HCT116 (cell line): ENCODE results near the gene PRRT4. TPM values are rescaled to one million over a fixed set of nuclear protein-coding genes. Genes with fewer than 3 reads are reported as not detected.

Experiments
- ATAC-seq: fragments of 200-7000 bp; cut with Tn5 transposase; 2 replicates; pipeline ENCODE4 v1.9.1; 2020; ENCODE audit warnings: mild to moderate bottlenecking, moderate library complexity
- BruUV-seq: library from RNA; stranded (reverse); fragments of 400-500 nt; replicated peaks from 2 replicates; lab custom pipeline; 2021; lab: Mats Ljungman, UMichigan
- CTCF ChIA-PET: fragments of 300-600 bp; sonication (Branson Sonifier 250); formaldehyde crosslinking; loops from one replicate; lab custom pipeline; 2021; ENCODE audit warnings: antibody characterized with exemption; lab: Charles Lee
- POLR2A ChIA-PET: fragments of 300-600, 350-600 bp; sonication (Branson Sonifier 250); formaldehyde crosslinking; loops from one replicate; lab custom pipeline; 2021; ENCODE audit warnings: antibody characterized with exemption; lab: Charles Lee
- RAD21 ChIA-PET, 2 experiments: fragments of 300-600 bp; sonication (Branson Sonifier 250); formaldehyde crosslinking; loops; one replicate each; lab custom pipeline; 2023; ENCODE audit warnings: low total read pairs in 2 of 2; ENCODE audit not compliant: uncharacterized antibody in 2 of 2, unreplicated experiment in 2 of 2, low non-redundant PET in 1 of 2; lab: Charles Lee
- DNase-seq: peaks from one replicate; pipeline ENCODE4 v3.0.0-alpha.2; 2010; ENCODE audit warnings: low read depth, low spot score
- H2AFZ ChIP-seq: fragments of 200-600 bp; shearing (Covaris generic), sonication (generic); 2 replicates; pipeline ENCODE4 v1.6.1; 2017; ENCODE audit warnings: low read depth, mixed run types, mixed read lengths, antibody characterized with exemption, low read length; ENCODE audit not compliant: poor library complexity, severe bottlenecking
- H3K27ac ChIP-seq: 2 replicates; pipeline ENCODE4 v1.5.1; 2012; ENCODE audit warnings: low read depth, low read length
- H3K27me3 ChIP-seq: fragments of 200-600 bp; sonication (generic); 2 replicates; pipeline ENCODE4 v1.6.1; 2016; ENCODE audit warnings: mixed run types, low read length, mixed read lengths; ENCODE audit not compliant: insufficient read depth
- H3K36me3 ChIP-seq, 2 experiments: fragments of 200-500 bp in 1 of 2; fragments of 200-600 bp in 1 of 2; sonication (Bioruptor generic) in 1 of 2; sonication (generic) in 1 of 2; 2 replicates each; pipeline versions ENCODE4 v1.5.1 to v1.6.1; 2014 to 2016; ENCODE audit warnings: low read length in 2 of 2, inconsistent platforms in 1 of 2, mixed read lengths in 1 of 2, mixed run types in 1 of 2; ENCODE audit not compliant: insufficient read depth in 2 of 2, control insufficient read depth in 1 of 2
- H3K4me1 ChIP-seq, 2 experiments: fragments of 200-600 bp in 1 of 2; sonication (generic) in 1 of 2; 2 replicates each; pipeline versions ENCODE4 v1.5.1 to v1.6.1; 2012 to 2017; ENCODE audit warnings: low read length in 2 of 2, inconsistent platforms in 1 of 2, mild to moderate bottlenecking in 1 of 2, mixed read lengths in 1 of 2, mixed run types in 1 of 2, moderate library complexity in 1 of 2; ENCODE audit not compliant: insufficient read depth in 2 of 2, control insufficient read depth in 1 of 2
- H3K4me2 ChIP-seq: fragments of 200-600 bp; sonication (generic); 2 replicates; pipeline ENCODE4 v1.6.1; 2017; ENCODE audit warnings: mixed run types, low read length, mixed read lengths
- H3K4me3 ChIP-seq, 2 experiments: fragments of 200-600 bp in 1 of 2; sonication (generic) in 1 of 2; replicated peaks in 1 of 2; 2 replicates each; pipeline ENCODE4 v1.5.1; 2011 to 2016; ENCODE audit warnings: low read length in 2 of 2, control low read depth in 1 of 2, low read depth in 1 of 2, mild to moderate bottlenecking in 1 of 2, mixed read lengths in 1 of 2, mixed run types in 1 of 2
- H3K79me2 ChIP-seq: fragments of 200-600 bp; sonication (generic); 2 replicates; pipeline ENCODE4 v1.6.1; 2017; ENCODE audit warnings: mild to moderate bottlenecking, mixed run types, low read length, moderate library complexity, mixed read lengths; ENCODE audit not compliant: insufficient read depth
- H3K9ac ChIP-seq: fragments of 200-600 bp; sonication (generic); 2 replicates; pipeline ENCODE4 v1.6.1; 2016; ENCODE audit warnings: low read length, mixed read lengths
- H3K9me2 ChIP-seq: fragments of 200-600 bp; sonication (generic), shearing (Covaris generic); 2 replicates; pipeline ENCODE4 v1.6.1; 2017; ENCODE audit warnings: mixed run types, mild to moderate bottlenecking, moderate library complexity; ENCODE audit not compliant: insufficient read depth
- H3K9me3 ChIP-seq, 2 experiments: fragments of 200-500 bp in 1 of 2; fragments of 200-600 bp in 1 of 2; sonication (Bioruptor generic) in 1 of 2; sonication (generic) in 1 of 2; 2 replicates each; pipeline ENCODE4 v1.6.1; 2014 to 2017; ENCODE audit warnings: low read length in 2 of 2, mixed read lengths in 2 of 2, inconsistent platforms in 1 of 2, low read depth in 1 of 2, mild to moderate bottlenecking in 1 of 2, mixed run types in 1 of 2, moderate library complexity in 1 of 2; ENCODE audit not compliant: control insufficient read depth in 1 of 2, insufficient read depth in 1 of 2
- H4K20me1 ChIP-seq: fragments of 200-600 bp; sonication (generic), shearing (Covaris generic); 2 replicates; pipeline ENCODE4 v1.6.1; 2017; ENCODE audit warnings: mixed run types, mild to moderate bottlenecking, moderate library complexity; ENCODE audit not compliant: insufficient read depth
- CBX3 ChIP-seq: IDR thresholded peaks from 2 replicates; pipeline ENCODE4 v1.6.1; 2012; ENCODE audit warnings: low read depth
- EGR1 ChIP-seq: IDR thresholded peaks from 2 replicates; pipeline ENCODE4 v1.6.1; 2012; ENCODE audit warnings: low read depth
- EZH2phosphoT487 ChIP-seq: fragments of 200-600 bp; IDR thresholded peaks from 2 replicates; pipeline ENCODE4 v1.6.1; 2018; ENCODE audit warnings: antibody characterized with exemption, borderline replicate concordance
- FOSL1 ChIP-seq: IDR thresholded peaks from 2 replicates; pipeline ENCODE4 v1.6.1; 2012; ENCODE audit warnings: low read depth
- JUND ChIP-seq: IDR thresholded peaks from 2 replicates; pipeline ENCODE4 v1.6.1; 2012
- POLR2A ChIP-seq: IDR thresholded peaks from 2 replicates; pipeline ENCODE4 v1.7.0; 2011; ENCODE audit warnings: borderline replicate concordance; ENCODE audit not compliant: insufficient read depth, insufficient read length; ENCODE audit errors: extremely low read depth
- RAD21 ChIP-seq: IDR thresholded peaks from 2 replicates; pipeline ENCODE4 v1.6.1; 2012; ENCODE audit warnings: low read depth, mild to moderate bottlenecking
- SP1 ChIP-seq: IDR thresholded peaks from 2 replicates; pipeline ENCODE4 v1.6.1; 2012; ENCODE audit warnings: low read depth
- intact Hi-C: fragments of 100-400 bp; cut with micrococcal nuclease; formaldehyde crosslinking; loops from 2 replicates; pipeline ENCODE4 v1.10.0; 2022
- total RNA-seq: library from RNA; stranded (reverse); gene quantifications from one replicate; pipeline ENCODE4 v1.2.1, GENCODE V29; 2021; ENCODE audit not compliant: unreplicated experiment
- TF ChIP-seq, protein P1 (sequence below), 3 experiments: fragments of 200-600 bp in 1 of 3; sonication (generic) in 1 of 3; IDR thresholded peaks in 2 of 3; conservative IDR thresholded peaks in 1 of 3; 2 replicates each; pipeline ENCODE4 v1.5.1; 2012 to 2017; ENCODE audit warnings: low read depth in 2 of 3, low read length in 2 of 3, antibody characterized with exemption in 1 of 3, borderline replicate concordance in 1 of 3, control low read depth in 1 of 3, mild to moderate bottlenecking in 1 of 3, mixed read lengths in 1 of 3, mixed run types in 1 of 3, moderate library complexity in 1 of 3; ENCODE audit not compliant: insufficient read depth in 1 of 3
- TF ChIP-seq, protein P2 (sequence below): IDR thresholded peaks from 2 replicates; pipeline ENCODE4 v1.6.1; 2012

PRRT4 gene
- total RNA-seq, 1 experiment from 2014 or later, result 4.0 TPM

DNA sequence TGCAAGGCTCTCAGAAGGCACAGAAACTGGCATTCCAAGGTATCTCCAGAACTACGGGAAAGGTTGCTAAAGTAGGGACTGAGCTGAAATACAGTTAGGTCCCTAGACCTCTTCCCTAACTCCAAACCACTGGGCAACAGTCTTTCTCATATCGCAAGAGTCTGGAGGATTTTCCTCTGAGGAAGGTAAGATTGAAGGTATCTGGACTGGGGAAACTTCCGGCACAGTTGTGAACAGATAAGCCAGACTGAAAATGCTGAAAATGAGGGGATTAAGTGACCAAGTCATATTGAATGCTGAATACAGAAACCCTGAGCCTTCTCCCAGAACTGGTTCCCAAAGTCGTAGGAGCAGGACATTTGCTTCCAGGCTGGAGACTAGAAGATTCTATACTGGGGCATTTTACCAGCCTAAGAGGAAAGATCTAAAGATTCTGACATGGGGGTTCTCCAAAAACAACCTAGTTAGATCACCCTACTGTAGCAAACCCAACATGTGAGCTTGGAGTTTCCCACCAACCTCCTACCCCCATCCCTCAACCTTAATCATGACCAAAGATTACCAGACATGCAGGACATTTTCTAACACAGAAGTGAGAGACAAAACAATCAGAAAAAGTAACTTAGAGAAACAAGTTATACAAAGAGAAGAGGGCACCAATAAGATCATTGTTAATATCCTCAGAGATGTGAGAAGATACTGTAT, 2.8 kb upstream of the PRRT4 start:
- DNase-seq (no peak), ATAC-seq (no peak)
- POLR2A ChIA-PET, result no interaction called here
- no peak overlapping the region for H3K4me2 ChIP-seq
- H3K9me3 ChIP-seq, result no peaks in the 10 kb centered on the region
- H3K9ac ChIP-seq, result no peak overlapping the region
- H3K4me3 ChIP-seq, result no peak overlapping the region
- peaks cover 11% of the 10 kb centered on the region; the same call in 1 of the 2 replicates for H3K27me3 ChIP-seq
- no peaks in the 10 kb centered on the region for H3K9me2 ChIP-seq
- BruUV-seq, result no TSS peak
- no peaks in the 10 kb centered on the region for H3K36me3 ChIP-seq
- H4K20me1 ChIP-seq, result no peaks in the 10 kb centered on the region
- H3K79me2 ChIP-seq, result no peaks in the 10 kb centered on the region
- no peak overlapping the region for H3K27ac ChIP-seq
- TF ChIP-seq FOSL1 (no peak), POLR2A (no peak), SP1 (no peak), CBX3 (no peak), JUND (no peak), EZH2phosphoT487 (no peak), EGR1 (no peak), RAD21 (no peak)
- TF ChIP-seq, protein P1, sequence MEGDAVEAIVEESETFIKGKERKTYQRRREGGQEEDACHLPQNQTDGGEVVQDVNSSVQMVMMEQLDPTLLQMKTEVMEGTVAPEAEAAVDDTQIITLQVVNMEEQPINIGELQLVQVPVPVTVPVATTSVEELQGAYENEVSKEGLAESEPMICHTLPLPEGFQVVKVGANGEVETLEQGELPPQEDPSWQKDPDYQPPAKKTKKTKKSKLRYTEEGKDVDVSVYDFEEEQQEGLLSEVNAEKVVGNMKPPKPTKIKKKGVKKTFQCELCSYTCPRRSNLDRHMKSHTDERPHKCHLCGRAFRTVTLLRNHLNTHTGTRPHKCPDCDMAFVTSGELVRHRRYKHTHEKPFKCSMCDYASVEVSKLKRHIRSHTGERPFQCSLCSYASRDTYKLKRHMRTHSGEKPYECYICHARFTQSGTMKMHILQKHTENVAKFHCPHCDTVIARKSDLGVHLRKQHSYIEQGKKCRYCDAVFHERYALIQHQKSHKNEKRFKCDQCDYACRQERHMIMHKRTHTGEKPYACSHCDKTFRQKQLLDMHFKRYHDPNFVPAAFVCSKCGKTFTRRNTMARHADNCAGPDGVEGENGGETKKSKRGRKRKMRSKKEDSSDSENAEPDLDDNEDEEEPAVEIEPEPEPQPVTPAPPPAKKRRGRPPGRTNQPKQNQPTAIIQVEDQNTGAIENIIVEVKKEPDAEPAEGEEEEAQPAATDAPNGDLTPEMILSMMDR (IDR thresholded peaks at IDR 0.05 in 2 of 3, conservative IDR thresholded peaks at IDR 0.05 in 1 of 3; ENCODE audit: borderline replicate concordance in 1 of 3, insufficient read depth in 1 of 3, low read depth in 2 of 3, low read length in 2 of 3), result no peak
- TF ChIP-seq, protein P2, sequence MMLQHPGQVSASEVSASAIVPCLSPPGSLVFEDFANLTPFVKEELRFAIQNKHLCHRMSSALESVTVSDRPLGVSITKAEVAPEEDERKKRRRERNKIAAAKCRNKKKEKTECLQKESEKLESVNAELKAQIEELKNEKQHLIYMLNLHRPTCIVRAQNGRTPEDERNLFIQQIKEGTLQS, result no peak
- TF ChIP-seq, all 23 proteins: peak for 0
- intact Hi-C loops, result no loop called here
- CTCF ChIA-PET, result no interaction called here
- H2AFZ ChIP-seq, result no peak overlapping the region
- RAD21 ChIA-PET, result no interaction called here
- H3K4me1 ChIP-seq, result peaks cover 6 to 18% of the 10 kb centered on the region in 2 experiments
